Activated CD4-positive, alpha-beta T cell treated with anti-CD3 and anti-CD28 coated beads, Interleukin-2, amount 50 U/mL, for 4 hours (primary cell): Measurements from ENCODE around the gene C11orf52.

Experiments
- DNase-seq, 2 experiments: peaks; one replicate each; pipeline ENCODE4 v3.0.0-alpha.2; 2020

Gene C11orf52

GRCh38 chr11:111939836-111940604, 21.3 kb downstream of the C11orf52 start:
- DNase-seq: no peak

- no peak for DNase-seq
Measured at GRCh38 chr11:111941963-111942362, 23.2 kb downstream of the C11orf52 start.

- no peak for DNase-seq
Measured at GRCh38 chr11:111942829-111943228, 24.1 kb downstream of the C11orf52 start.

- DNase-seq: no peak
Measured at GRCh38 chr11:111944139-111944538, 25.4 kb downstream of the C11orf52 start.

- DNase-seq: no peak
Measured at GRCh38 chr11:111944651-111945051, 25.9 kb downstream of the C11orf52 start.

GRCh38 chr11:111945198-111945597, 26.5 kb downstream of the C11orf52 start:
- no peak for DNase-seq

GRCh38 chr11:111946499-111946898, 27.8 kb downstream of the C11orf52 start:
- DNase-seq: no peak

GRCh38 chr11:111947143-111947542, 28.4 kb downstream of the C11orf52 start:
- DNase-seq: no peak

- no peak for DNase-seq
Measured at GRCh38 chr11:111949519-111950426, 31.1 kb downstream of the C11orf52 start.

- DNase-seq: no peak
Measured at GRCh38 chr11:111951565-111951964, 32.9 kb downstream of the C11orf52 start.

GRCh38 chr11:111954154-111954553, 35.4 kb downstream of the C11orf52 start:
- DNase-seq: no peak

GRCh38 chr11:111957663-111958444, 39.1 kb downstream of the C11orf52 start:
- DNase-seq: no peak

- no peak for DNase-seq
Measured at GRCh38 chr11:111960916-111961315, 42.2 kb downstream of the C11orf52 start.

GRCh38 chr11:111961389-111962300, 42.9 kb downstream of the C11orf52 start:
- DNase-seq: no peak

GRCh38 chr11:111963931-111964340, 45.2 kb downstream of the C11orf52 start:
- no peak for DNase-seq

- no peak for DNase-seq
Measured at GRCh38 chr11:111966678-111967077, 48.0 kb downstream of the C11orf52 start.

- DNase-seq: no peak
Measured at GRCh38 chr11:111967649-111968048, 48.9 kb downstream of the C11orf52 start.

GRCh38 chr11:111969344-111969743, 50.6 kb downstream of the C11orf52 start:
- DNase-seq: no peak

GRCh38 chr11:111974446-111974845, 55.7 kb downstream of the C11orf52 start:
- no peak for DNase-seq

- DNase-seq: no peak
Measured at GRCh38 chr11:111975076-111975806, 56.5 kb downstream of the C11orf52 start.

- no peak for DNase-seq
Measured at GRCh38 chr11:111976119-111976766, 57.5 kb downstream of the C11orf52 start.
